AG09319 (cell line): ENCODE data around the gene CEP63.
A peak's percentile ranks its signal among the peaks of the same experiment; 100 is the strongest.

Source experiments
- DNase-seq: peaks from one replicate; pipeline ENCODE4 v3.0.0-alpha.2; 2010; ENCODE audit warnings: low read depth; ENCODE audit errors: extremely low read depth
- TF ChIP-seq, protein P1 (sequence below): IDR thresholded peaks from 2 replicates; pipeline ENCODE4 v1.5.1; 2011; ENCODE audit warnings: low read depth, mild to moderate bottlenecking, inconsistent platforms, low read length, moderate library complexity

Gene CEP63

DNA sequence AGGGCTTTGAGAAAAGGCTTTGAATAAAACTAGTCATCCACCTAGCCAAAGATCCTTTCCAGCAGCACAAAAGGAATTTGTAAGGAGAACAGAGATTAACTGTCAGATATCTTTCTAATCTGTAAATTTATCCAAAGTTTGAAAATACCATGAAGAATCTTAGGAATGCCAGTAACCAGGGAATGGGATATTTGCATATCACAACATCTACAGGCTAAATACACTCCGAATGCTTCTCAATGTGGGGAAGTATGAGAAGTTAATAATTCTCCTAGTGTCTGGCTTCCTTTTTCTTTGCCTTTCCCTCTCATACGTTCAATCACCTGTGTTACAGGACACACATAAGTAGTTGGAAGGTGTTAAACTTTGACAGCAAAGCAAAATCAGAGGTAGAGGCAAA lies 7.9 kb upstream of the CEP63 start:
- no peak for DNase-seq
- TF ChIP-seq, protein P1, sequence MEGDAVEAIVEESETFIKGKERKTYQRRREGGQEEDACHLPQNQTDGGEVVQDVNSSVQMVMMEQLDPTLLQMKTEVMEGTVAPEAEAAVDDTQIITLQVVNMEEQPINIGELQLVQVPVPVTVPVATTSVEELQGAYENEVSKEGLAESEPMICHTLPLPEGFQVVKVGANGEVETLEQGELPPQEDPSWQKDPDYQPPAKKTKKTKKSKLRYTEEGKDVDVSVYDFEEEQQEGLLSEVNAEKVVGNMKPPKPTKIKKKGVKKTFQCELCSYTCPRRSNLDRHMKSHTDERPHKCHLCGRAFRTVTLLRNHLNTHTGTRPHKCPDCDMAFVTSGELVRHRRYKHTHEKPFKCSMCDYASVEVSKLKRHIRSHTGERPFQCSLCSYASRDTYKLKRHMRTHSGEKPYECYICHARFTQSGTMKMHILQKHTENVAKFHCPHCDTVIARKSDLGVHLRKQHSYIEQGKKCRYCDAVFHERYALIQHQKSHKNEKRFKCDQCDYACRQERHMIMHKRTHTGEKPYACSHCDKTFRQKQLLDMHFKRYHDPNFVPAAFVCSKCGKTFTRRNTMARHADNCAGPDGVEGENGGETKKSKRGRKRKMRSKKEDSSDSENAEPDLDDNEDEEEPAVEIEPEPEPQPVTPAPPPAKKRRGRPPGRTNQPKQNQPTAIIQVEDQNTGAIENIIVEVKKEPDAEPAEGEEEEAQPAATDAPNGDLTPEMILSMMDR = no peak

- DNase-seq = no peak
- TF ChIP-seq, protein P1 = no peak
Measured at GRCh38 chr3:134480546-134480945, 5.3 kb upstream of the CEP63 start.

DNA sequence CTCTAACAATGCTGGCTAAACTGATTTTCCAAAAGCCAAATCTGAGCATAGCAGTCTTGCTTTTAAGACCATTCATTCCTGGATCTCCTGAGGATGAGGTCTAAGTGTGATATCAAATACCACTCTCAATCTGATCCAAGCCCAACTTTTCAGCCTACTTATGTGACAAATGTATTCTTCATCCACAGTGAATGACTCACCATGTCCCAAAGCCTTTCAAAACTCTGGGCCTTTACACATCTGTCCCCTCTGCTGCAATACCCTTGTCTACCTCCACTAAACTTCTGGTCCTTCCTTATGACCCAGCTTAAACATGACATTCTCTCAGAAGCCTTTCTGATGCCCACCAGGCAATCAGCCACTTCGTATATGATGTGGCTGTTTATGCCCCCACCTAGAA lies 4.7 kb upstream of the CEP63 start:
- TF ChIP-seq, protein P1 = no peak
- DNase-seq = no peak

GRCh38 chr3:134482622-134483021 lies 3.2 kb upstream of the CEP63 start:
- TF ChIP-seq, protein P1 = no peak

GRCh38 chr3:134483195-134483900 lies 2.5 kb upstream of the CEP63 start:
- no peak for DNase-seq
- TF ChIP-seq, protein P1 = no peak

More at GRCh38 chr3:134482622-134483021, 3.2 kb upstream of the CEP63 start:
- DNase-seq = no peak

- peak; percentile 75 for DNase-seq
- TF ChIP-seq, protein P1 = no peak
Measured at GRCh38 chr3:134485075-134485717, 661 bp upstream of the CEP63 start.

- no peak for DNase-seq
Measured at GRCh38 chr3:134486577-134487041, 752 bp downstream of the CEP63 start.

More at GRCh38 chr3:134486577-134487041, 752 bp downstream of the CEP63 start:
- TF ChIP-seq, protein P1 = no peak
